BJ (cell line): ENCODE measurements around the gene APBB2. TPM values are rescaled to one million over a fixed set of nuclear protein-coding genes. Genes with fewer than 3 reads are reported as not detected.

Experiments used
- CTCF ChIA-PET: fragments of 350-600 bp; formaldehyde crosslinking; extraction: SDS; loops from one replicate; lab custom pipeline; 2021; ENCODE audit warnings: antibody characterized with exemption, inconsistent platforms; lab: Yijun Ruan, JAX
- POLR2A ChIA-PET: fragments of 300-600 bp; sonication (Branson Sonifier 250); formaldehyde crosslinking; extraction: SDS; loops from one replicate; lab custom pipeline; 2021; ENCODE audit warnings: antibody characterized with exemption; lab: Charles Lee
- DNase-seq: peaks from one replicate; pipeline ENCODE4 v3.0.0-alpha.2; 2011; ENCODE audit warnings: low read depth
- H3K27me3 ChIP-seq: 2 replicates; pipeline ENCODE4 v1.6.0; 2011; ENCODE audit warnings: low read length; ENCODE audit not compliant: control insufficient read depth, insufficient read depth
- H3K36me3 ChIP-seq: 2 replicates; pipeline ENCODE4 v1.5.1; 2011; ENCODE audit warnings: low read length; ENCODE audit not compliant: control insufficient read depth, insufficient read depth
- H3K4me3 ChIP-seq: 2 replicates; pipeline ENCODE4 v1.5.1; 2011; ENCODE audit warnings: low read depth, mild to moderate bottlenecking, control low read depth, low read length
- CTCF ChIP-seq: IDR thresholded peaks from 2 replicates; pipeline ENCODE4 v1.5.1; 2011; ENCODE audit warnings: low read depth, mild to moderate bottlenecking, control low read depth, inconsistent platforms, low read length, moderate library complexity; ENCODE audit not compliant: insufficient read depth
- polyA plus RNA-seq: library from polyadenylated mRNA; depleted of rRNA; stranded (reverse); fragments of >200 nt; gene quantifications from 2 replicates; pipeline ENCODE4 v1.2.3, GENCODE V29; 2011

Gene APBB2
- polyA plus RNA-seq, 1 experiment, result 50.3 TPM

DNA sequence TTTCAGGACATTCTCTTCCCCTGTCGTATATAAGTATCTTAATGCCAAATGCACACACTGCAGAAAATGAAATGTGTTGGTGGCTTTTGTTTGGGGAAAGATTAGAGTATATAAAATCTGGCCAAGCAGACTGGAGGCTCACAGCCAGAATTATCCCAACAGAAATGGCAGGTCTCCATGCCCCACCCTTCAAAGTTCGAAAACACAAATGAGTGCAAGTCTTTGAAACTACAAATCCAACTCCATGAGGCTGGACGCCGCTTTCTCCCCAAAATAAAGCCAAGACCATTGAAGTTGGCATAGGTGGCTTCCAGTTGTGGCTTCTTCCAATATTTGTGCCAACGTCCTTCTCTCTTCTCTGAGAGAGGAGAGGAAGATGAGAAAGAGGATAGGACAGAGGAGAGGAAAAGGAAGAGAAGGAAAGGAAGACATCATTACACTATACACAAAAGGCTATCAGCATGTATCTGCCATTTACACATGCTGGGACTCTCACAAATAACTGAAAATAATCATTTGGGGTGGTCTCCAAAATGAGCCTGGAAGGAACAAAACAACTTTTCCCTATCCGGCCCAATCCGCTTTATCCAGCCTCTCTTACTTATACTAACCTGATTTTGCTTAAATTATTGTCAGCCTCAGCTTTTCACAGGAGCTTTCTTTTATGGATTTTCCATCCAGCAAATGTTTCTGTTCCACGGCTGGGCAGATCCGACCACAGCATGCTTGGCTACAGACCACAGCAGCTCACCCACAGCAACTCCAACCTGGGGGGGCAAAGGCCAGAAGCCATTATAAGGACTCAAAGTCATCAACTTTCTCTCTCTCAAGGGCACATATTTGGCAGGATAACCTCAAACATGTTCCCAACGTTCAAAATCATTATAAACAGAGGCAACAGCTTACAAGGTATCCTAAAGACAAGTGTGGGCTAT, 71.7 kb downstream of the APBB2 start:
- Histone ChIP-seq H3K4me3 (no peak overlapping the region), H3K27me3 (no peaks in the 10 kb centered on the region), H3K36me3 (peaks cover 2% of the 10 kb centered on the region)
- POLR2A ChIA-PET, result interaction anchor here (0.6 to 1.0 kb wide), 2 partner anchors 74 to 299 kb away, joined by 6 to 8 read pairs; no protein-coding TSS in a partner anchor
- TF ChIP-seq CTCF, result no peak
- CTCF ChIA-PET, result interaction anchor here (0.7 to 1.7 kb wide), 8 partner anchors 18 to 217 kb away, joined by 3 to 5 read pairs (median 3); no protein-coding TSS in a partner anchor
- DNase-seq, result no peak

GRCh38 chr4:41141900-41142299, 72.4 kb downstream of the APBB2 start:
- no peaks in the 10 kb centered on the region for H3K27me3 ChIP-seq
- POLR2A ChIA-PET, result interaction anchor here (0.6 kb wide), 1 partner anchor 300 kb away, joined by 8 read pairs; no protein-coding TSS in a partner anchor
- no peak overlapping the region for H3K4me3 ChIP-seq
- no peak for TF ChIP-seq CTCF
- CTCF ChIA-PET, result interaction anchor here (1.1 to 1.3 kb wide), 3 partner anchors 70 to 217 kb away, joined by 3 to 8 read pairs (median 3); partner anchors contain the start of gene APBB2
- peak; percentile 80 for DNase-seq
- H3K36me3 ChIP-seq, result peaks cover 2% of the 10 kb centered on the region

- ChIA-PET POLR2A (no interaction called here), CTCF (interaction anchor here (1.2 kb wide), 1 partner anchor 10 kb away, joined by 3 read pairs; no protein-coding TSS in a partner anchor)
- H3K4me3 ChIP-seq, result no peak overlapping the region
- DNase-seq, result no peak
- H3K36me3 ChIP-seq, result peaks cover 2% of the 10 kb centered on the region
- no peaks in the 10 kb centered on the region for H3K27me3 ChIP-seq
- no peak for TF ChIP-seq CTCF
Observed at GRCh38 chr4:41140410-41140809, 73.9 kb downstream of the APBB2 start.

DNA sequence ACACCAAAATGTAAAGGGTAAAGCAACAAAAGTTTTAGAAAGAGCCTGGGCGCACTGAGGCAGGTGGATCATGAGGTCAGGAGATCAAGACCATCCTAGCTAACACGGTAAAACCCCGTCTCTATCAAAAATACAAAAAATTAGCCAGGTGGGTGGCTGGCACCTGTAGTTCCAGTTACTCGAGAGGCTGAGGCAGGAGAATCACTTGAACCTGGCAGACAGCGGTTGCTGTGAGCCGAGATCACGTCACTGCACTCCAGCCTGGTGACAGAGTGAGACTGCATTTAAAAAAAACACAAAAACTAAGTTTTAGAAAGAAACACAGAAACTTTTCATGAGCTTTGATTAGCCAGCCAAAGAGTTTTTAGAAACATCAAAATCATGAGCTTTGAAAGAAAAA, 76.5 kb downstream of the APBB2 start:
- TF ChIP-seq CTCF, result no peak
- CTCF ChIA-PET, result no interaction called here
- no peak for DNase-seq
- Histone ChIP-seq H3K27me3 (no peaks in the 10 kb centered on the region), H3K36me3 (peaks cover 2% of the 10 kb centered on the region), H3K4me3 (no peak overlapping the region)
- POLR2A ChIA-PET, result no interaction called here

- TF ChIP-seq CTCF, result no peak
- ChIA-PET POLR2A (no interaction called here), CTCF (interaction anchor here (1.7 kb wide), 1 partner anchor 17 kb away, joined by 3 read pairs; no protein-coding TSS in a partner anchor)
Observed at GRCh38 chr4:41136456-41136855, 77.9 kb downstream of the APBB2 start.

More at GRCh38 chr4:41136456-41136855, 77.9 kb downstream of the APBB2 start:
- Histone ChIP-seq H3K4me3 (no peak overlapping the region), H3K27me3 (no peaks in the 10 kb centered on the region), H3K36me3 (peaks cover 2% of the 10 kb centered on the region)
- no peak for DNase-seq
